CD4-positive, alpha-beta T cell treated with Interleukin-6 for 4 hours (primary cell): ENCODE data around the gene BPIFB4.
"Not testable (repeated sequence)": the region's sequence is repeated elsewhere in the genome, so short reads cannot be mapped to it uniquely, and the experiment has no call there.

Experiments used
- DNase-seq: peaks from one replicate; pipeline ENCODE4 v3.0.0-alpha.2; 2020; ENCODE audit warnings: mixed read lengths

The BPIFB4 gene

GRCh38 chr20:33091147-33091546, 11.7 kb downstream of the BPIFB4 start:
- DNase-seq = no peak

- DNase-seq = no peak
Observed at GRCh38 chr20:33091693-33092092, 12.2 kb downstream of the BPIFB4 start.

GRCh38 chr20:33092361-33092760, 12.9 kb downstream of the BPIFB4 start:
- DNase-seq = no peak

- DNase-seq = no peak
Observed at GRCh38 chr20:33093074-33093473, 13.6 kb downstream of the BPIFB4 start.

GRCh38 chr20:33093582-33093981, 14.1 kb downstream of the BPIFB4 start:
- DNase-seq = no peak

- no peak for DNase-seq
Observed at GRCh38 chr20:33095249-33095648, 15.8 kb downstream of the BPIFB4 start.

GRCh38 chr20:33095902-33096584, 16.6 kb downstream of the BPIFB4 start:
- DNase-seq = peak; percentile 48

GRCh38 chr20:33097001-33097400, 17.6 kb downstream of the BPIFB4 start:
- DNase-seq = no peak

GRCh38 chr20:33099843-33100538, 20.5 kb downstream of the BPIFB4 start:
- no peak for DNase-seq

GRCh38 chr20:33103556-33103955, 24.1 kb downstream of the BPIFB4 start:
- no peak for DNase-seq

- no peak for DNase-seq
Observed at GRCh38 chr20:33104336-33104735, 24.9 kb downstream of the BPIFB4 start.

GRCh38 chr20:33105316-33105924, 26.0 kb downstream of the BPIFB4 start:
- no peak for DNase-seq

- DNase-seq = not testable (repeated sequence)
Observed at GRCh38 chr20:33106058-33106620, 26.7 kb downstream of the BPIFB4 start.

GRCh38 chr20:33108661-33109060, 29.2 kb downstream of the BPIFB4 start:
- DNase-seq = no peak

GRCh38 chr20:33110147-33110825, 30.8 kb downstream of the BPIFB4 start:
- DNase-seq = no peak

- no peak for DNase-seq
Observed at GRCh38 chr20:33111306-33111705, 31.9 kb downstream of the BPIFB4 start.

GRCh38 chr20:33112547-33113386, 33.3 kb downstream of the BPIFB4 start:
- DNase-seq = no peak

GRCh38 chr20:33113387-33113908, 34.0 kb downstream of the BPIFB4 start:
- no peak for DNase-seq

- DNase-seq = not testable (repeated sequence)
Observed at GRCh38 chr20:33115501-33115900, 36.1 kb downstream of the BPIFB4 start.

GRCh38 chr20:33119725-33120720, 40.6 kb downstream of the BPIFB4 start:
- no peak for DNase-seq

GRCh38 chr20:33120934-33121333, 41.5 kb downstream of the BPIFB4 start:
- no peak for DNase-seq
